ENCODE measurements around the gene GINS2.

GINS2 gene

GRCh38 chr16:85716022-85716679 lies 27.4 kb upstream of the GINS2 start:
- FAIRE-seq: no peak

DNA sequence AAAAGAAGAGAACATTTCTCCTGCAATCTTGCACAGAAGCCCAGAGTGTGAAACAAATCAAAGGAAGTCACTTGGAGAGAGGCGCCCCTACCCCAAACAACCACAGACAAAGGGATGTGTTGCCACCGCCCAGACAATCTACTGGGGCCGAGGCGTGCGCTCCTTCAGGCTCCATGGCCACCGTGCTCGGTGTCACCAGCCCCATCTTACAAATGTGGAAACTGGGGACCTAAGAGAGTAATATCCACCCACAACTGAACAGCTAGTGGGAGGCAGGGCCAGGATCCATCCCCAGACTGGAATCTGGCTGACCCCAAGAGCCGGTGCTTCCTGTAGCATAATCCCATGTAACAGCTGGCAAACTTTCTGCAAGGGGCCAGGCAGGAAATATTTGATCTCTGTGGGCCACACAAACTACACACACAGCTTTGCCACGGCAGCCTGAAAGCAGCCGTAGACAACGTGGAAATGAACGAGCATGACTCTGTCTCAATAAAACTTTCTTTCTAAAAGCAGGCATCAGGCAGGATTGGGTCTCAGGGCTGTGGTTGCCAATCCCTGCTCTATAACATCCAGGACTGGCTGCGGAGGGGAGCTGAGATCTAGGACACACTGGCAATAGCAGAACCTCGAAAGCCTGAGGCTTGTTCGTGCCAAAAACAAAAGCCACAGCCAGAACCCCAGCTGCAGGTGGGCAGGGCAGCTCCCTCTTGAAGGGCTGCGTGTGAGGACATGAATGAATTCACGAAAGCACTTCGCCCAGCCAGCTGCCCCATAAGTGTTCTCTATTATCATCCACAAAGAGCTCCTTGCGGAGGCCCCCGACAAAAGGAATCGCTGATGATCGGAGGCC lies 26.6 kb upstream of the GINS2 start:
- no peak for FAIRE-seq

DNA sequence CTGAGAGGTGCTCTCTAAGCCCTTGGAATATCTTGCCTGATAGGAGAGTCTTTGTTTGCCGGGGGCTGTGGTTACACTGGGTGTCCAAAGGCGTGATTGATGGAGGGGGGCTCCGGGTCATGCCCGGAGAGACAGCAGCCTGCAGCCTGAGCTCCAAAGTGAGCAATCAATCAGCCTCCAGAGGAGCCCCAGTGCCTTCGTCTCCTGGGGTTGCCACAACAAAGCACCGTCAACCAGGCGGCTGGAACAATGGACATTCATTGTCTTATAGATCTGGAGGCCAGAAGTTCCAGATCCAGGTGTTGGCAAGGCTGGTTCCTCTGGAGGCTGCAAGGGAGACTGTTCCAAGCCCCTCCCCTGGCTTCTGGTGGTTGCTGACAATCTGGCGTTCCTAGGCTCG lies 24.0 kb upstream of the GINS2 start:
- no peak for FAIRE-seq

- no peak for FAIRE-seq
These were observed 23.3 kb upstream of the GINS2 start for GRCh38 chr16:85711982-85712587.

GRCh38 chr16:85710732-85711131 lies 22.0 kb upstream of the GINS2 start:
- FAIRE-seq: no peak

- no peak for FAIRE-seq
These were observed 21.2 kb upstream of the GINS2 start for GRCh38 chr16:85709766-85710585.

GRCh38 chr16:85708338-85708737 lies 19.6 kb upstream of the GINS2 start:
- FAIRE-seq: no peak

GRCh38 chr16:85707528-85708095 lies 18.9 kb upstream of the GINS2 start:
- no peak for FAIRE-seq

GRCh38 chr16:85706449-85707034 lies 17.8 kb upstream of the GINS2 start:
- no peak for FAIRE-seq

GRCh38 chr16:85704900-85705846 lies 16.4 kb upstream of the GINS2 start:
- FAIRE-seq: no peak

DNA sequence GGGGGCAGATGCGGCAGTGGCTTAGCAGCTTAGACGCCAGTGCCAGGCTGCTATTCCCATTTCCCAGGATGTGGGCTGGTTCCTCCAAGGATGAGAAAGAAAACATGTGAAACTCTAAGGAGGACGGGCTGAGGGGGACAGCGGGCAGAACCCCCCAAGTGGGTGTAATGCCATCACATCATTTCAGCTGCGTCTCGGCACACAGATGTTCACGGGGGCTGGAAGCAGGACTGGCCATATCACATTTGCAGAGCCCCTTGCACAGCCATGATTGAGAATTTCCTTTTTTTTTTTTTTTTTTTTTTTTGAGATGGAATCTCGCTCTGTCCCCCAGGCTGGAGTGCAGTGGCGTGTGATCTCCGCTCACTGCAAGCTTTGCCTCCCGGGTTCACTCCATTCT lies 15.3 kb upstream of the GINS2 start:
- FAIRE-seq: no peak

GRCh38 chr16:85699628-85700027 lies 10.9 kb upstream of the GINS2 start:
- FAIRE-seq: no peak

- FAIRE-seq: no peak
These were observed 10.3 kb upstream of the GINS2 start for GRCh38 chr16:85698935-85699558.

- FAIRE-seq: no peak
These were observed 9.7 kb upstream of the GINS2 start for GRCh38 chr16:85698459-85698891.

GRCh38 chr16:85697431-85697830 lies 8.7 kb upstream of the GINS2 start:
- FAIRE-seq: no peak

DNA sequence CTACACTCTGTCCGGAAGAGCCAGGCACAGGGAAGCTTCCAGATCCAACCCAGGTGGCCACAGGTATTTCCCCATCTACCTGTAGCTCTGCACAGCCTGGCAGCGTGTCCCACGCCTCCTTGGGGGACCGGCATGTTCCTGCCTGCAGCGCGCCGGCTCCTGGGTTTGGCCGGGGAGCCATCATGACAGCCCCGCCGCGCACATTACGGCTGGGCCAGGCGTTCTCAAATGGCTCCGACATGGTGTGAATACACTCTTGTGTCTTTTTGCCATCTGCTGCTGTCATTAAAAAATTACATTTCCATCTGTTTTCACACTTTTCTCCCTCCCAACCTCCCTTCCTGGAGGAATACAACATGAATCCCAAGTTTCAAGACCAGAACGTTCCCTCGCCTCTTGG lies 8.0 kb upstream of the GINS2 start:
- FAIRE-seq: no peak

DNA sequence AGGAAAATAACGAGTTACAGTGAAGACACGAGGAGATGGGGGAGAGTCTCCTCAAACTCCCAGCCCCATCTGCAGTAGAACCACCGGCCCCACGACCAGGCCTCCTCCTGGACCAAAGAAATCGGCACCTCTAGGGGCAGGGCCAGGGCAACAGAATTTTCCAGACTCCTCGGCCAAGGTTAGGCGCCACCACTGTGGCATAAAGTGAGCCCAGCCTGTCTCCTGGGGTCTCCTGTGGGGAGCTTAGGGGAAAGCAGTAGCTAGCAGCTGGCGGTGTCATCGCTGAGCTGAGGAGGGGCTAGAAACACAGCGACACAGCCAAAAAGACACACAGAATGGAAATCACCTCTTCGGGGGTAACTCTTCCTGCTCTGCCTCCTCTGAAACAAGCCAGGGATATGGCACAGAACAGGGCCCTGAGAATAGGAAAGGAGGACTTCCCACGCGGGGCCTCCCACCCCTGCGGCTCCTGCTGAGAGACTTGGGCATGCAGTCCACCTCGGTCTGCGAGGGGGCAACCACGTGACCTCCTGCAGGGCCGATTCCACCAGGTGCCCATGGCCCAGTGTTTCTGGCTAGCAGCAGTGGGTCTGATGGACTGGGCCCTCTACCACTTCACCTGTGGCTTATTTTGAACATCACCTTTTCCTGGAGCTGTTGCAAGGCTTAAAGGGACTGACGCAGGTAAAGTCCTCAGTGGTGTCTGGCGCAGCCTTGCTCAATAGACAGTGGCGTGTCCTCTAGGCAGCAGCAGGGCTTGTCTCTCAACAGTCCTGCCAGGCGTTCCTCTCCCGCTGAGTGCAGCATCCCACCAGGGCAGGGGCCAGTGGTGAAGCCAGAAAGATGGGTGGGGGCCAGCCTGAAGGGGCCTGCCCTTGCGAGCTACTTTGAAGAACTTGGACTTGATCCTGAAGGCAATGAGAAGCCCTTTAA lies 6.7 kb upstream of the GINS2 start:
- FAIRE-seq: no peak

DNA sequence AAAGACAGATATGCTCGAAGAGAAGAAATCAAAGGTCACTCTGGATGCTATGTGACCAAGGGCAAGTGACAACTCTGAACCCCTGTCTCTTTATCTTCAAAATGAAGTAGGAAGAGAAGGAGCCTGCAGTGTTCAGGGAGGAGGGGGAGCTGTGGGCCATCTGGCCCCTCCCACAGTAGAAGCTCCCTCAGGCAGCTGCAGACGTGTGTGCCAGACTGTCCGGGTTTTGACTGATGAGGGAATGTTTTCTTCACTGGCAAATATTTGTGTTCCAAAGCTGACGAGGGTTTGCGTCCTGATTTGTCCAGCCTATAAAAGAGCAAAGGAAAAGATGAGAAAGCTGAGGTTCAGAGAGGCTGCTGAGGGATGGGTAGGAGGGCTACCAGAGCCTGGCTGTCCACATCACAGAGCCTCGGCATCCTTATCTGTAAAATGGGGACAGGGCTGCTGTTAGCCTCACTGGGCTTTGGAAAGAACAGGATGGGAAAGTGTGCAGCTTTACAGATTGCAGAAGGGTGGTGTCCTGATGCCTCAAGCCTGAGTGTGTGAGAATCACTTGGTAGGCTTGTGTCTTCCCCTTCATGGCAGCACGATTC lies 1.8 kb upstream of the GINS2 start:
- FAIRE-seq: no peak

- no peak for FAIRE-seq
These were observed 1.2 kb upstream of the GINS2 start for GRCh38 chr16:85689950-85690320.
